Measurements from ENCODE around the gene ERN1. TPM values are rescaled to one million over a fixed set of nuclear protein-coding genes. Genes with fewer than 3 reads are reported as not detected.
A peak's percentile ranks its signal among the peaks of the same experiment; 100 is the strongest.

The ERN1 gene
- total RNA-seq, 1 donor from 2014 or later: 14.9 TPM

GRCh38 chr17:64161380-64162176 is 31.6 kb upstream of the ERN1 start:
- H3K27me3 Mint-ChIP-seq (ENCODE audit: low read depth): no peaks in the 10 kb centered on the region
- H3K4me1 Mint-ChIP-seq (ENCODE audit: low read depth): peaks cover 23% of the 10 kb centered on the region
- TF ChIP-seq, protein P1, sequence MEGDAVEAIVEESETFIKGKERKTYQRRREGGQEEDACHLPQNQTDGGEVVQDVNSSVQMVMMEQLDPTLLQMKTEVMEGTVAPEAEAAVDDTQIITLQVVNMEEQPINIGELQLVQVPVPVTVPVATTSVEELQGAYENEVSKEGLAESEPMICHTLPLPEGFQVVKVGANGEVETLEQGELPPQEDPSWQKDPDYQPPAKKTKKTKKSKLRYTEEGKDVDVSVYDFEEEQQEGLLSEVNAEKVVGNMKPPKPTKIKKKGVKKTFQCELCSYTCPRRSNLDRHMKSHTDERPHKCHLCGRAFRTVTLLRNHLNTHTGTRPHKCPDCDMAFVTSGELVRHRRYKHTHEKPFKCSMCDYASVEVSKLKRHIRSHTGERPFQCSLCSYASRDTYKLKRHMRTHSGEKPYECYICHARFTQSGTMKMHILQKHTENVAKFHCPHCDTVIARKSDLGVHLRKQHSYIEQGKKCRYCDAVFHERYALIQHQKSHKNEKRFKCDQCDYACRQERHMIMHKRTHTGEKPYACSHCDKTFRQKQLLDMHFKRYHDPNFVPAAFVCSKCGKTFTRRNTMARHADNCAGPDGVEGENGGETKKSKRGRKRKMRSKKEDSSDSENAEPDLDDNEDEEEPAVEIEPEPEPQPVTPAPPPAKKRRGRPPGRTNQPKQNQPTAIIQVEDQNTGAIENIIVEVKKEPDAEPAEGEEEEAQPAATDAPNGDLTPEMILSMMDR (IDR thresholded peaks at IDR 0.05): no peak
- no peak overlapping the region for H3K4me3 Mint-ChIP-seq (ENCODE audit: unreplicated experiment)
- H3K36me3 Mint-ChIP-seq (ENCODE audit: low read depth): peaks cover 9% of the 10 kb centered on the region
- no peak overlapping the region for H3K27ac Mint-ChIP-seq (ENCODE audit: unreplicated experiment)
- H3K9me3 Mint-ChIP-seq (ENCODE audit: low read depth): no peaks in the 10 kb centered on the region
- no peak for DNase-seq (ENCODE audit: low spot score)

- no peak for DNase-seq (ENCODE audit: low spot score)
- H3K36me3 Mint-ChIP-seq (ENCODE audit: low read depth): peaks cover 4% of the 10 kb centered on the region
- no peak overlapping the region for H3K4me3 Mint-ChIP-seq (ENCODE audit: unreplicated experiment)
- H3K27me3 Mint-ChIP-seq (ENCODE audit: low read depth): no peaks in the 10 kb centered on the region
- no peak overlapping the region for H3K27ac Mint-ChIP-seq (ENCODE audit: unreplicated experiment)
- peaks cover 35% of the 10 kb centered on the region for H3K4me1 Mint-ChIP-seq (ENCODE audit: low read depth)
- TF ChIP-seq, protein P1 (IDR thresholded peaks at IDR 0.05): no peak
- H3K9me3 Mint-ChIP-seq (ENCODE audit: low read depth): no peaks in the 10 kb centered on the region
These were observed 30.4 kb upstream of the ERN1 start for GRCh38 chr17:64160378-64160777.

- no peak for DNase-seq (ENCODE audit: low spot score)
- Mint-ChIP-seq H3K4me3 (ENCODE audit: unreplicated experiment) (no peak overlapping the region), H3K36me3 (ENCODE audit: low read depth) (no peaks in the 10 kb centered on the region), H3K9me3 (ENCODE audit: low read depth) (no peaks in the 10 kb centered on the region), H3K4me1 (ENCODE audit: low read depth) (peaks cover 47% of the 10 kb centered on the region), H3K27me3 (ENCODE audit: low read depth) (no peaks in the 10 kb centered on the region), H3K27ac (ENCODE audit: unreplicated experiment) (peak overlapping the region; percentile 89)
- TF ChIP-seq, protein P1 (IDR thresholded peaks at IDR 0.05): no peak
These were observed 29.1 kb upstream of the ERN1 start for GRCh38 chr17:64158831-64159590.

- Mint-ChIP-seq H3K27me3 (ENCODE audit: low read depth) (no peaks in the 10 kb centered on the region), H3K4me1 (ENCODE audit: low read depth) (peaks cover 48% of the 10 kb centered on the region), H3K27ac (ENCODE audit: unreplicated experiment) (peak overlapping the region; percentile 89), H3K9me3 (ENCODE audit: low read depth) (no peaks in the 10 kb centered on the region), H3K36me3 (ENCODE audit: low read depth) (no peaks in the 10 kb centered on the region), H3K4me3 (ENCODE audit: unreplicated experiment) (no peak overlapping the region)
- DNase-seq (ENCODE audit: low spot score): no peak
- TF ChIP-seq, protein P1 (IDR thresholded peaks at IDR 0.05): no peak
These were observed 28.5 kb upstream of the ERN1 start for GRCh38 chr17:64158406-64158805.

- Mint-ChIP-seq H3K9me3 (ENCODE audit: low read depth) (no peaks in the 10 kb centered on the region), H3K27ac (ENCODE audit: unreplicated experiment) (no peak overlapping the region), H3K27me3 (ENCODE audit: low read depth) (no peaks in the 10 kb centered on the region), H3K4me1 (ENCODE audit: low read depth) (peaks cover 51% of the 10 kb centered on the region), H3K36me3 (ENCODE audit: low read depth) (peaks cover 3% of the 10 kb centered on the region), H3K4me3 (ENCODE audit: unreplicated experiment) (no peak overlapping the region)
- DNase-seq (ENCODE audit: low spot score): no peak
- TF ChIP-seq, protein P1 (IDR thresholded peaks at IDR 0.05): no peak
These were observed 27.8 kb upstream of the ERN1 start for GRCh38 chr17:64157669-64158180.
